Bone marrow (tissue), 2 donors: ENCODE data around the gene RARS1.

Experiments
- DNase-seq, 2 donors: peaks; one replicate each; lab custom pipeline; 2025; lab: John Stamatoyannopoulos, UW

RARS1 gene

GRCh38 chr5:168557389-168557788, 71.1 kb downstream of the RARS1 start:
- no peak for DNase-seq

- DNase-seq = no peak
Measured at GRCh38 chr5:168562279-168562678, 76.0 kb downstream of the RARS1 start.

- no peak for DNase-seq
Measured at GRCh38 chr5:168563959-168564358, 77.7 kb downstream of the RARS1 start.

GRCh38 chr5:168568738-168569137, 82.5 kb downstream of the RARS1 start:
- no peak for DNase-seq
